ENCODE data around the gene SPC24. TPM values are rescaled to one million over a fixed set of nuclear protein-coding genes. Genes with fewer than 3 reads are reported as not detected.
"Not testable (repeated sequence)": the region's sequence is repeated elsewhere in the genome, so short reads cannot be mapped to it uniquely, and the experiment has no call there.

The SPC24 gene
- total RNA-seq, 1 donor from 2014 or later = 33.1 TPM

DNA sequence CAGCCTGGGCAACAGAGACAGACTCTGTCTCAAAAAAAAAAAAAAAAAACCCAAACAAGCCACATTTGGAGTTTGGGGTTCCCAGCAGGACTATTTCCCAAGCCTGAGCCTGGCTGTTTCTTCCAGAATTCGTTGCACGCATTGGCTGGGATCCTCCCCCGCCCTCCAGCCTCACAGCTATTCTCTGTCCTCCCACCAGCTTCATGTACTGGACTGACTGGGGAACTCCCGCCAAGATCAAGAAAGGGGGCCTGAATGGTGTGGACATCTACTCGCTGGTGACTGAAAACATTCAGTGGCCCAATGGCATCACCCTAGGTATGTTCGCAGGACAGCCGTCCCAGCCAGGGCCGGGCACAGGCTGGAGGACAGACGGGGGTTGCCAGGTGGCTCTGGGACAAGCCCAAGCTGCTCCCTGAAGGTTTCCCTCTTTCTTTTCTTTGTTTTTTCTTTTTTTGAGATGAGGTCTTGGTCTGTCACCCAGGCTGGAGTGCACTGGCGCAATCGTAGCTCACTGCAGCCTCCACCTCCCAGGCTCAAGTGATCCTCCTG lies 39.6 kb downstream of the SPC24 start:
- H3K4me1 Mint-ChIP-seq = peaks cover 2% of the 10 kb centered on the region
- no peaks in the 10 kb centered on the region for H3K9me3 Mint-ChIP-seq
- H3K27ac Mint-ChIP-seq = no peak overlapping the region
- no peaks in the 10 kb centered on the region for H3K27me3 Mint-ChIP-seq
- no peak for DNase-seq
- intact Hi-C loops (cut with micrococcal nuclease) = no loop called here
- H3K36me3 Mint-ChIP-seq (ENCODE audit: low read depth) = peaks cover 71% of the 10 kb centered on the region
- no peak overlapping the region for H3K4me3 Mint-ChIP-seq

DNA sequence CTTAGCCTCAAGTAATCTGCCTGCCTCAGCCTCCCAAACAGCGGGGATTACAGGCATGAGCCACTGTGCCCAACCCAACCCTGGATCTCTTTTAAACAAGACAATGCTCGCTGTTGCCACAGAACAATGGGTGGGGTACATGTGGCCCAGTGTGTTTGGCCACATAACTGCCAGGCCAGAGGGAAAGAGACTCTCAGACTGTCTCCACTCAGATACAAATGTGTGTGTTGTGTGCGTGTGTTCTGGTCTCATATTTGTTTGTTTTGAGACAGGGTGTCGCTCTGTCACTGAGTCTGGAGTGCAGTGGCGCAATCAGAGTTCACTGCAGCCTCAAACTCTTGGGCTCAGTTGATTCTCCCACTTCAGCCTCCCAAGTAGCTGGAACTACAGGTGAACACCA lies 40.5 kb downstream of the SPC24 start:
- H3K4me3 Mint-ChIP-seq = no peak overlapping the region
- H3K27ac Mint-ChIP-seq = no peak overlapping the region
- peaks cover 2% of the 10 kb centered on the region for H3K4me1 Mint-ChIP-seq
- intact Hi-C loops (cut with micrococcal nuclease) = no loop called here
- H3K27me3 Mint-ChIP-seq = no peaks in the 10 kb centered on the region
- H3K9me3 Mint-ChIP-seq = no peaks in the 10 kb centered on the region
- DNase-seq = no peak
- peaks cover 70% of the 10 kb centered on the region for H3K36me3 Mint-ChIP-seq (ENCODE audit: low read depth)

DNA sequence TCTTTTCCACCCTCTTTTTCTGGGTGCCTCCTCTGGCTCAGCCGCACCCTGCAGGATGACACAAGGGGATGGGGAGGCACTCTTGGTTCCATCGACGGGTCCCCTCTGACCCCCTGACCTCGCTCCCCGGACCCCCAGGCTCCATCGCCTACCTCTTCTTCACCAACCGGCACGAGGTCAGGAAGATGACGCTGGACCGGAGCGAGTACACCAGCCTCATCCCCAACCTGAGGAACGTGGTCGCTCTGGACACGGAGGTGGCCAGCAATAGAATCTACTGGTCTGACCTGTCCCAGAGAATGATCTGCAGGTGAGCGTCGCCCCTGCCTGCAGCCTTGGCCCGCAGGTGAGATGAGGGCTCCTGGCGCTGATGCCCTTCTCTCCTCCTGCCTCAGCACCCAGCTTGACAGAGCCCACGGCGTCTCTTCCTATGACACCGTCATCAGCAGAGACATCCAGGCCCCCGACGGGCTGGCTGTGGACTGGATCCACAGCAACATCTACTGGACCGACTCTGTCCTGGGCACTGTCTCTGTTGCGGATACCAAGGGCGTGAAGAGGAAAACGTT lies 42.4 kb downstream of the SPC24 start:
- DNase-seq = no peak
- no peaks in the 10 kb centered on the region for H3K9me3 Mint-ChIP-seq
- H3K36me3 Mint-ChIP-seq (ENCODE audit: low read depth) = peaks cover 73% of the 10 kb centered on the region
- H3K4me3 Mint-ChIP-seq = no peak overlapping the region
- intact Hi-C loops (cut with micrococcal nuclease) = no loop called here
- H3K4me1 Mint-ChIP-seq = peaks cover 2% of the 10 kb centered on the region
- H3K27me3 Mint-ChIP-seq = no peaks in the 10 kb centered on the region
- H3K27ac Mint-ChIP-seq = no peak overlapping the region

DNA sequence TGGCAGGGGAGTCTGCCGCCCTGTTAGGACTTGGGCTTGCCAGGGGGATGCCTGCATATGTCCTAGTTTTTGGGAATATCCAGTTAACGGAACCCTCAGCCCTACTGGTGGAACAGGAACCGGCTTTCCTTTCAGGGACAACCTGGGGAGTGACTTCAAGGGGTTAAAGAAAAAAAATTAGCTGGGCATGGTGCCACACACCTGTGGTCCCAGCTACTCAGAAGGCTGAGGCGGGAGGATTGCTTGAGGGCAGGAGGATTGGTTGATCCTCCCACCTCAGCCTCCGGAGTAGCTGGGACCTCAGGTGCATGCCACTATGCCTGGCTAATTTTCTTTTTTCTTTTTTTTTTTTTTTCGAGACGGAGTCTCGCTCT lies 43.8 kb downstream of the SPC24 start:
- no peak overlapping the region for H3K4me3 Mint-ChIP-seq
- peaks cover 2% of the 10 kb centered on the region for H3K4me1 Mint-ChIP-seq
- H3K27ac Mint-ChIP-seq = no peak overlapping the region
- intact Hi-C loops (cut with micrococcal nuclease) = no loop called here
- H3K9me3 Mint-ChIP-seq = no peaks in the 10 kb centered on the region
- DNase-seq = no peak
- no peaks in the 10 kb centered on the region for H3K27me3 Mint-ChIP-seq
- H3K36me3 Mint-ChIP-seq (ENCODE audit: low read depth) = peaks cover 69% of the 10 kb centered on the region

DNA sequence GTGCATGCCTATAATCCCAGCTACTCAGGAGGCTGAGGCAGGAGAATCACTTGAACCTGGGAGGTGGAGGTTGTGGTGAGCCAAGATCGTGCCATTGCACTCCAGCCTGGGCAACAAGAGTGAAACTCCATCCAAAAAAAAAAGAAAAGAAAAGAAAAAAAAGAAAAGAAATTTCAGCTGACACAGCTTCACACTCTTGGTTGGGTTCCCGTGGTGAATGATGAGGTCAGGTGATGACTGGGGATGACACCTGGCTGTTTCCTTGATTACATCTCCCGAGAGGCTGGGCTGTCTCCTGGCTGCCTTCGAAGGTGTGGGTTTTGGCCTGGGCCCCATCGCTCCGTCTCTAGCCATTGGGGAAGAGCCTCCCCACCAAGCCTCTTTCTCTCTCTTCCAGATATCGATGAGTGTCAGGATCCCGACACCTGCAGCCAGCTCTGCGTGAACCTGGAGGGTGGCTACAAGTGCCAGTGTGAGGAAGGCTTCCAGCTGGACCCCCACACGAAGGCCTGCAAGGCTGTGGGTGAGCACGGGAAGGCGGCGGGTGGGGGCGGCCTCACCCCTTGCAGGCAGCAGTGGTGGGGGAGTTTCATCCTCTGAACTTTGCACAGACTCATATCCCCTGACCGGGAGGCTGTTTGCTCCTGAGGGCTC lies 44.3 kb downstream of the SPC24 start:
- Mint-ChIP-seq H3K9me3 (no peaks in the 10 kb centered on the region), H3K27ac (no peak overlapping the region), H3K4me1 (peaks cover 2% of the 10 kb centered on the region), H3K36me3 (ENCODE audit: low read depth) (peaks cover 69% of the 10 kb centered on the region), H3K4me3 (no peak overlapping the region), H3K27me3 (no peaks in the 10 kb centered on the region)
- intact Hi-C loops (cut with micrococcal nuclease) = no loop called here
- DNase-seq = no peak

DNA sequence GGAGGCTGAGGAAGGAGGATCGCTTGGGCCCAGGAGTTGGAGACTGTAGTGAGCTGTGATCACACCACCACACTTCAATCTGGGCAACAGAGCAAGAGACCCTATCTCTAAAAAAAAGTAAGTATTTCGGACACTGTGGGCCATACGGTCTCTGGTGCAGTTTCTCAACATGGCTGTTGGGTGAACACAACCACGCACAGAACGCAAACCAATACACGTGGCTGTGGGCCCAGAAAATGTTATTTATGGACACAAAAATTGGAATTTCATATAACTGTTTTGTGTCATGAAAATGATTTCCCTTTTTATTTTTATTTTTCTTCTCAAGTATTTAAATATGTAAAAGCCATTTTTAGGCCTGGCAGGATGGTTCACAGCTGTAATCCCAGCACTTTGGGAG lies 46.8 kb downstream of the SPC24 start:
- H3K4me3 Mint-ChIP-seq = no peak overlapping the region
- intact Hi-C loops (cut with micrococcal nuclease) = no loop called here

DNA sequence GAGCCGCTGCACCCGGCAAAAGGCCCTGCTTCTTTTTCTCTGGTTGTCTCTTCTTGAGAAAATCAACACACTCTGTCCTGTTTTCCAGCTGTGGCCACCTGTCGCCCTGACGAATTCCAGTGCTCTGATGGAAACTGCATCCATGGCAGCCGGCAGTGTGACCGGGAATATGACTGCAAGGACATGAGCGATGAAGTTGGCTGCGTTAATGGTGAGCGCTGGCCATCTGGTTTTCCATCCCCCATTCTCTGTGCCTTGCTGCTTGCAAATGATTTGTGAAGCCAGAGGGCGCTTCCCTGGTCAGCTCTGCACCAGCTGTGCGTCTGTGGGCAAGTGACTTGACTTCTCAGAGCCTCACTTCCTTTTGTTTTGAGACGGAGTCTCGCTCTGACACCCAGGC lies 49.1 kb downstream of the SPC24 start:
- Mint-ChIP-seq H3K36me3 (ENCODE audit: low read depth) (peaks cover 74% of the 10 kb centered on the region), H3K27ac (no peak overlapping the region), H3K9me3 (no peaks in the 10 kb centered on the region), H3K27me3 (no peaks in the 10 kb centered on the region), H3K4me3 (no peak overlapping the region), H3K4me1 (no peaks in the 10 kb centered on the region)
- intact Hi-C loops (cut with micrococcal nuclease) = no loop called here
- no peak for DNase-seq

More for the DNA sequence above, 46.8 kb downstream of the SPC24 start:
- Mint-ChIP-seq H3K9me3 (no peaks in the 10 kb centered on the region), H3K27me3 (no peaks in the 10 kb centered on the region), H3K27ac (no peak overlapping the region), H3K4me1 (no peaks in the 10 kb centered on the region), H3K36me3 (ENCODE audit: low read depth) (peaks cover 68% of the 10 kb centered on the region)
- DNase-seq = no peak

DNA sequence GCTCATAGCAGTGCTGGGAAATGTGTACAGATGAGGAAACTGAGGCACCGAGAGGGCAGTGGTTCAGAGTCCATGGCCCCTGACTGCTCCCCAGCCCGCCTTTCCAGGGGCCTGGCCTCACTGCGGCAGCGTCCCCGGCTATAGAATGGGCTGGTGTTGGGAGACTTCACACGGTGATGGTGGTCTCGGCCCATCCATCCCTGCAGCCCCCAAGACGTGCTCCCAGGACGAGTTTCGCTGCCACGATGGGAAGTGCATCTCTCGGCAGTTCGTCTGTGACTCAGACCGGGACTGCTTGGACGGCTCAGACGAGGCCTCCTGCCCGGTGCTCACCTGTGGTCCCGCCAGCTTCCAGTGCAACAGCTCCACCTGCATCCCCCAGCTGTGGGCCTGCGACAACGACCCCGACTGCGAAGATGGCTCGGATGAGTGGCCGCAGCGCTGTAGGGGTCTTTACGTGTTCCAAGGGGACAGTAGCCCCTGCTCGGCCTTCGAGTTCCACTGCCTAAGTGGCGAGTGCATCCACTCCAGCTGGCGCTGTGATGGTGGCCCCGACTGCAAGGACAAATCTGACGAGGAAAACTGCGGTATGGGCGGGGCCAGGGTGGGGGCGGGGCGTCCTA lies 50.5 kb downstream of the SPC24 start:
- no peaks in the 10 kb centered on the region for H3K27me3 Mint-ChIP-seq
- H3K4me3 Mint-ChIP-seq = no peak overlapping the region
- no peaks in the 10 kb centered on the region for H3K9me3 Mint-ChIP-seq
- no peak for DNase-seq
- peaks cover 68% of the 10 kb centered on the region for H3K36me3 Mint-ChIP-seq (ENCODE audit: low read depth)
- intact Hi-C loops (cut with micrococcal nuclease) = no loop called here
- no peak overlapping the region for H3K27ac Mint-ChIP-seq
- peaks cover 3% of the 10 kb centered on the region for H3K4me1 Mint-ChIP-seq

DNA sequence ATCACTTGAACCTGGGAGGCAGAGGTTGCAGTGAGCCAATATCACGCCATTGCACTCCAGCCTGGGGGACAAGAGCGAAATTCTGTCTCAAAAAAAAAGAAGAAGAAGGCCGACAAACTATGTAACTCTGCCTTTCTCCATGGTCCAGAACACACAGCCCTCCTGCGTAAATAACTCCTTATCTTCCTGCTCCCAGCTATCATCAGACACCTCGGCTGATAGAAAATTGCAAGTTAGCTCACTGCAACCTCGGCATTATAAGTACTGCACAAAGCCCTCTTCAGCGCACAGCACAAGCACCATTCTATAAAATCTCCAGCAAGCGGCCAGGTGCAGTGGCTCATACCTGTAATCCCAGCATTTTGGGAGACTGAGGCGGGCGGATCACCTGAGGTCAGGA lies 51.9 kb downstream of the SPC24 start:
- peaks cover 69% of the 10 kb centered on the region for H3K36me3 Mint-ChIP-seq (ENCODE audit: low read depth)
- DNase-seq; intact Hi-C loops (cut with micrococcal nuclease); H3K27me3 Mint-ChIP-seq; H3K4me1 Mint-ChIP-seq; H3K27ac Mint-ChIP-seq; H3K4me3 Mint-ChIP-seq; H3K9me3 Mint-ChIP-seq: not testable (repeated sequence)

DNA sequence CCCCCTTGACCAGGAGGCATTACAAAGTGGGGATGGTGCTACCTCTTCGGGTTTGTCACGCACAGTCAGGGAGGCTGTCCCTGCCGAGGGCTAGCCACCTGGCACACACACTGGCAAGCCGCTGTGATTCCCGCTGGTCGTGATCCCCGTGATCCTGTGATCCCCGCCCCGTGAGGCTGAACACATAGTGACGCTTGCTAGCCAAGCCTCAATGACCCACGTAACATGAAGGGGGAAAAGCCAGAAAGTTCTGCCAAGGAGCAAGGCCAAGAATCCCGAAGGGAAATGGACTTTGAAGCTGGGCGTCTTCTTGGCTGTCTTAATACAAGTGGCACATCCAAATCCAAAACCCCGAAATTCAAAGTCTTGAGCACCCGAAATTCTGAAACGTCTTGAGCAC lies 52.6 kb downstream of the SPC24 start:
- Mint-ChIP-seq H3K9me3 (no peaks in the 10 kb centered on the region), H3K27ac (no peak overlapping the region), H3K27me3 (no peaks in the 10 kb centered on the region), H3K4me1 (peaks cover 9% of the 10 kb centered on the region), H3K36me3 (ENCODE audit: low read depth) (peaks cover 64% of the 10 kb centered on the region), H3K4me3 (no peak overlapping the region)
- DNase-seq = no peak
- intact Hi-C loops (cut with micrococcal nuclease) = no loop called here

DNA sequence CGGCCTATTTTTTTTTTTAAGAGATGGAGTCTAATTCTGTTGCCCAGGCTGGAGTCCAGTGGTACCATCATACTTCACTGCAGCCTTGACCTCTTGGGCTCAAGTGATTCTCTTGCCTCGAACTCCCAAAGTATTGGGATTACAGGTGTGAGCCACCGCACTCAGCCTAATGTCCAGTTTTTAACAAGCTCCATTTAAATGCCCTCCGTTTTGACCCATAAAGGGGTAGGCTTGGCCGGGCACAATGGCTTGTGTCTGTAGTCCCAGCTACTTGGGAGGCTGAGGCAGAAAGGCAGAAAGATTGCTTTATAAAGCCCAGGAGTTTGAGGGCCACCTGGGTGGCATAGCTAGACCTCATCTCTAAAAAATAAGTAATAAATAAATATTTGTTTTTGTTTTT lies 54.5 kb downstream of the SPC24 start:
- Mint-ChIP-seq H3K36me3 (ENCODE audit: low read depth) (peaks cover 66% of the 10 kb centered on the region), H3K27ac (no peak overlapping the region), H3K4me3 (no peak overlapping the region), H3K9me3 (peaks cover 4% of the 10 kb centered on the region), H3K27me3 (no peaks in the 10 kb centered on the region), H3K4me1 (peaks cover 20% of the 10 kb centered on the region)
- DNase-seq = no peak
- intact Hi-C loops (cut with micrococcal nuclease) = no loop called here

DNA sequence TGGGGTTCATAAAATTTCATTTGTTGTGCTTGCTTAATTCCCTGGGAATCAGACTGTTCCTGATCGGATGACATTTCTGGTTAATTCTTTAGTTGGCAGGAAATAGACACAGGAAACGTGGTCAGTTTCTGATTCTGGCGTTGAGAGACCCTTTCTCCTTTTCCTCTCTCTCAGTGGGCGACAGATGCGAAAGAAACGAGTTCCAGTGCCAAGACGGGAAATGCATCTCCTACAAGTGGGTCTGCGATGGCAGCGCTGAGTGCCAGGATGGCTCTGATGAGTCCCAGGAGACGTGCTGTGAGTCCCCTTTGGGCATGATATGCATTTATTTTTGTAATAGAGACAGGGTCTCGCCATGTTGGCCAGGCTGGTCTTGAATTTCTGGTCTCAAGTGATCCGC lies 55.5 kb downstream of the SPC24 start:
- Mint-ChIP-seq H3K4me3 (no peak overlapping the region), H3K36me3 (ENCODE audit: low read depth) (peaks cover 65% of the 10 kb centered on the region), H3K27me3 (no peaks in the 10 kb centered on the region), H3K4me1 (peaks cover 27% of the 10 kb centered on the region), H3K27ac (peak overlapping the region; percentile 71), H3K9me3 (peaks cover 4% of the 10 kb centered on the region)
- DNase-seq = no peak
- intact Hi-C loops (cut with micrococcal nuclease) = no loop called here

DNA sequence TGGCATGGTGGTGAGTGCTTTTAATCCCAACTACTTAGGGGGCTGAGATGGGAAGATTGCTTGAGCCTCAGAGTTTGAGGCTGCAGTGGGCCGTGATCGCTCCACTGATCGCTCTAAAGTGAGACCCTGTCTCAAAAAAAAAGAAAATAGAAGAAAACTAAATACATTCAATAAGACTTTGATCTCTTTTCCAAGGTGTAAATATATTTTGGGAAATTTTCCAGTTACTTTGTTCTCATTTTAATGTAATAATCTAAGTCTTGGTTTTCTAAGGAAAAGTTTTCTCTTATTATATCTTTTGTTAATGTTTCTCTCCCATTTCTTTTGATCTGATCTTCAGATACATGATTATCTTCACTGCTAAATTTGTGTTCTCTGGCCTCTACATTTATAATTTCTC lies 56.7 kb downstream of the SPC24 start:
- peaks cover 36% of the 10 kb centered on the region for H3K4me1 Mint-ChIP-seq
- peak overlapping the region; percentile 1 for H3K27ac Mint-ChIP-seq
- no peak overlapping the region for H3K4me3 Mint-ChIP-seq
- H3K36me3 Mint-ChIP-seq (ENCODE audit: low read depth) = peaks cover 68% of the 10 kb centered on the region
- intact Hi-C loops (cut with micrococcal nuclease) = loop anchor here (5.0 to 10.0 kb wide), 3 partner anchors 283 to 994 kb away; partner anchors contain the start of genes ANGPTL6, EPOR, ILF3 and PPAN
- DNase-seq = no peak
- H3K9me3 Mint-ChIP-seq = peaks cover 4% of the 10 kb centered on the region
- no peaks in the 10 kb centered on the region for H3K27me3 Mint-ChIP-seq

DNA sequence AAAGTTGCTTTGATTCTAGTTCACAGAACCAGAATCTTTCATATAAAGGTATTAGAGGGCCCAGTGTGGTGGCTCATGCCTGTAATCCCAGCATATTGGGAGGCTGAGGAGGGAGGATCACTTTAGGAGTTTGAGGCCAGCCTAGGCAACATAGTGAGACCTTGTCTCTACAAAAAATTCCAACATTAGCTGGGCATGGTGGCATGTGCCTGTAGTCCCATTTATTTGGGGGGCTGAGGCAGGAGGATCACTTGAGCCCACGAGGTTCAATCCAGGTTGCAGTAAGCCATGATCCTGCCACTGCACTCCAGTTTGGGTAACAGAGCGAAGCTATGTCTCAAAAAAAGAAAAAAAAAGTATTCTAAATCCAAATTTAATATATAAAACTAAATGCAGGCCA lies 57.3 kb downstream of the SPC24 start:
- intact Hi-C loops (cut with micrococcal nuclease) = loop anchor here (5.0 to 10.0 kb wide), 3 partner anchors 284 to 994 kb away; partner anchors contain the start of genes ANGPTL6, EPOR, ILF3 and PPAN
- H3K9me3 Mint-ChIP-seq = peaks cover 4% of the 10 kb centered on the region
- no peak for DNase-seq
- no peaks in the 10 kb centered on the region for H3K27me3 Mint-ChIP-seq
- peaks cover 39% of the 10 kb centered on the region for H3K4me1 Mint-ChIP-seq
- peaks cover 66% of the 10 kb centered on the region for H3K36me3 Mint-ChIP-seq (ENCODE audit: low read depth)
- H3K27ac Mint-ChIP-seq = no peak overlapping the region
- no peak overlapping the region for H3K4me3 Mint-ChIP-seq
